Activated naive CD4-positive, alpha-beta T cell treated with anti-CD3 and anti-CD28 coated beads for 36 hours (primary cell): ENCODE measurements around the gene HTRA3. TPM values are rescaled to one million over a fixed set of nuclear protein-coding genes. Genes with fewer than 3 reads are reported as not detected.
A peak's percentile ranks its signal among the peaks of the same experiment; 100 is the strongest.

Experiments
- CTCF ChIA-PET: fragments of 350-600 bp; sonication (Branson Sonifier 250); formaldehyde crosslinking; loops from one replicate; lab custom pipeline; 2021; ENCODE audit warnings: antibody characterized with exemption; lab: Charles Lee
- DNase-seq: peaks from one replicate; pipeline ENCODE4 v3.0.0-alpha.2; 2020
- H3K27ac Mint-ChIP-seq: one replicate; pipeline ENCODE4 v1.8.0; 2021; ENCODE audit warnings: mild to moderate bottlenecking, mixed read lengths
- H3K27me3 Mint-ChIP-seq: one replicate; pipeline ENCODE4 v1.8.0; 2021; ENCODE audit warnings: low read depth, mixed read lengths
- H3K36me3 Mint-ChIP-seq: one replicate; pipeline ENCODE4 v1.8.0; 2021; ENCODE audit warnings: low read depth, mixed read lengths
- H3K4me1 Mint-ChIP-seq: one replicate; pipeline ENCODE4 v1.8.0; 2021; ENCODE audit warnings: low read depth, mixed read lengths
- H3K4me3 Mint-ChIP-seq: one replicate; pipeline ENCODE4 v1.8.0; 2021; ENCODE audit warnings: mild to moderate bottlenecking, moderate library complexity, mixed read lengths
- H3K9me3 Mint-ChIP-seq: one replicate; pipeline ENCODE4 v1.8.0; 2021; ENCODE audit warnings: mixed read lengths
- intact Hi-C: fragments of 100-400 bp; cut with micrococcal nuclease; formaldehyde crosslinking; loops from one replicate; pipeline ENCODE4 v1.15.1; 2023
- total RNA-seq, 2 experiments: library from RNA; stranded (reverse); gene quantifications; one replicate each; pipeline ENCODE4 v1.2.3, GENCODE V29; 2021

The HTRA3 gene
- total RNA-seq, 2 experiments from 2014 or later: not detected

- DNase-seq: no peak
- CTCF ChIA-PET: interaction anchor here (1.9 kb wide), 1 partner anchor 60 kb away, joined by 10 read pairs; no protein-coding TSS in a partner anchor
- H3K9me3 Mint-ChIP-seq: no peaks in the 10 kb centered on the region
- intact Hi-C loops: no loop called here
- H3K4me1 Mint-ChIP-seq: no peaks in the 10 kb centered on the region
- peaks cover 1% of the 10 kb centered on the region for H3K36me3 Mint-ChIP-seq
- H3K4me3 Mint-ChIP-seq: no peak overlapping the region
- no peaks in the 10 kb centered on the region for H3K27me3 Mint-ChIP-seq
- H3K27ac Mint-ChIP-seq: no peak overlapping the region
Observed at GRCh38 chr4:8236920-8237195, 32.7 kb upstream of the HTRA3 start.

- no peak for DNase-seq
- no peaks in the 10 kb centered on the region for H3K4me1 Mint-ChIP-seq
- no peaks in the 10 kb centered on the region for H3K9me3 Mint-ChIP-seq
- no peaks in the 10 kb centered on the region for H3K27me3 Mint-ChIP-seq
- no peak overlapping the region for H3K4me3 Mint-ChIP-seq
- no peak overlapping the region for H3K27ac Mint-ChIP-seq
- CTCF ChIA-PET: interaction anchor here (1.9 kb wide), 1 partner anchor 61 kb away, joined by 10 read pairs; no protein-coding TSS in a partner anchor
- no peaks in the 10 kb centered on the region for H3K36me3 Mint-ChIP-seq
- intact Hi-C loops: no loop called here
Observed at GRCh38 chr4:8237256-8237989, 32.1 kb upstream of the HTRA3 start.

- H3K27me3 Mint-ChIP-seq: no peaks in the 10 kb centered on the region
- intact Hi-C loops: no loop called here
- H3K27ac Mint-ChIP-seq: no peak overlapping the region
- no peak for DNase-seq
- H3K4me1 Mint-ChIP-seq: no peaks in the 10 kb centered on the region
- H3K4me3 Mint-ChIP-seq: no peak overlapping the region
- CTCF ChIA-PET: no interaction called here
- H3K36me3 Mint-ChIP-seq: no peaks in the 10 kb centered on the region
- H3K9me3 Mint-ChIP-seq: no peaks in the 10 kb centered on the region
Observed at GRCh38 chr4:8238036-8238511, 31.5 kb upstream of the HTRA3 start.

GRCh38 chr4:8238515-8239053 lies 31.0 kb upstream of the HTRA3 start:
- no peaks in the 10 kb centered on the region for H3K4me1 Mint-ChIP-seq
- CTCF ChIA-PET: no interaction called here
- intact Hi-C loops: no loop called here
- H3K9me3 Mint-ChIP-seq: no peaks in the 10 kb centered on the region
- H3K27me3 Mint-ChIP-seq: no peaks in the 10 kb centered on the region
- DNase-seq: no peak
- H3K27ac Mint-ChIP-seq: no peak overlapping the region
- H3K4me3 Mint-ChIP-seq: no peak overlapping the region
- H3K36me3 Mint-ChIP-seq: no peaks in the 10 kb centered on the region

GRCh38 chr4:8239226-8239625 lies 30.3 kb upstream of the HTRA3 start:
- CTCF ChIA-PET: no interaction called here
- intact Hi-C loops: no loop called here

GRCh38 chr4:8239661-8240060 lies 29.9 kb upstream of the HTRA3 start:
- CTCF ChIA-PET: no interaction called here
- Mint-ChIP-seq H3K4me3 (no peak overlapping the region), H3K9me3 (no peaks in the 10 kb centered on the region), H3K27ac (no peak overlapping the region), H3K36me3 (no peaks in the 10 kb centered on the region), H3K4me1 (no peaks in the 10 kb centered on the region), H3K27me3 (no peaks in the 10 kb centered on the region)
- no peak for DNase-seq
- intact Hi-C loops: no loop called here

More at GRCh38 chr4:8239226-8239625, 30.3 kb upstream of the HTRA3 start:
- H3K27me3 Mint-ChIP-seq: no peaks in the 10 kb centered on the region
- H3K4me3 Mint-ChIP-seq: no peak overlapping the region
- H3K4me1 Mint-ChIP-seq: no peaks in the 10 kb centered on the region
- no peak overlapping the region for H3K27ac Mint-ChIP-seq
- no peaks in the 10 kb centered on the region for H3K9me3 Mint-ChIP-seq
- H3K36me3 Mint-ChIP-seq: no peaks in the 10 kb centered on the region
- DNase-seq: no peak

- CTCF ChIA-PET: interaction anchor here (0.6 to 0.7 kb wide), 2 partner anchors 11 to 59 kb away, joined by 3 to 4 read pairs; no protein-coding TSS in a partner anchor
- Mint-ChIP-seq H3K27ac (no peak overlapping the region), H3K4me3 (no peak overlapping the region), H3K4me1 (no peaks in the 10 kb centered on the region), H3K27me3 (no peaks in the 10 kb centered on the region), H3K9me3 (no peaks in the 10 kb centered on the region), H3K36me3 (no peaks in the 10 kb centered on the region)
- no peak for DNase-seq
- intact Hi-C loops: no loop called here
Observed at GRCh38 chr4:8240211-8241041, 29.1 kb upstream of the HTRA3 start.

- intact Hi-C loops: no loop called here
- H3K4me3 Mint-ChIP-seq: no peak overlapping the region
- CTCF ChIA-PET: interaction anchor here (0.6 to 2.1 kb wide), 8 partner anchors 13 to 199 kb away, joined by 3 to 24 read pairs (median 5); partner anchors contain the start of genes ACOX3 and TRMT44
- no peak overlapping the region for H3K27ac Mint-ChIP-seq
- no peaks in the 10 kb centered on the region for H3K4me1 Mint-ChIP-seq
- no peaks in the 10 kb centered on the region for H3K36me3 Mint-ChIP-seq
- DNase-seq: no peak
- no peaks in the 10 kb centered on the region for H3K9me3 Mint-ChIP-seq
- H3K27me3 Mint-ChIP-seq: no peaks in the 10 kb centered on the region
Observed at GRCh38 chr4:8241211-8241779, 28.3 kb upstream of the HTRA3 start.

- no peaks in the 10 kb centered on the region for H3K36me3 Mint-ChIP-seq
- no peaks in the 10 kb centered on the region for H3K9me3 Mint-ChIP-seq
- H3K27ac Mint-ChIP-seq: no peak overlapping the region
- no peak overlapping the region for H3K4me3 Mint-ChIP-seq
- no peaks in the 10 kb centered on the region for H3K27me3 Mint-ChIP-seq
- H3K4me1 Mint-ChIP-seq: no peaks in the 10 kb centered on the region
- peak; percentile 83 for DNase-seq
- CTCF ChIA-PET: interaction anchor here (0.6 to 2.1 kb wide), 19 partner anchors 10 to 1931 kb away, joined by 3 to 24 read pairs (median 3); partner anchors contain the start of genes ACOX3, SH3TC1 and TRMT44
- intact Hi-C loops: loop anchor here (1.0 to 2.0 kb wide), 3 partner anchors 65 to 352 kb away; no protein-coding TSS in a partner anchor
Observed at GRCh38 chr4:8241895-8242696, 27.5 kb upstream of the HTRA3 start.

GRCh38 chr4:8242782-8243560 lies 26.6 kb upstream of the HTRA3 start:
- Mint-ChIP-seq H3K27ac (no peak overlapping the region), H3K36me3 (no peaks in the 10 kb centered on the region), H3K4me1 (no peaks in the 10 kb centered on the region), H3K4me3 (no peak overlapping the region), H3K27me3 (no peaks in the 10 kb centered on the region), H3K9me3 (no peaks in the 10 kb centered on the region)
- no peak for DNase-seq
- CTCF ChIA-PET: interaction anchor here (0.6 to 2.1 kb wide), 15 partner anchors 11 to 1930 kb away, joined by 3 to 24 read pairs (median 4); partner anchors contain the start of genes ACOX3, SH3TC1 and TRMT44
- intact Hi-C loops: loop anchor here (1.0 to 2.0 kb wide), 3 partner anchors 66 to 351 kb away; no protein-coding TSS in a partner anchor
